GM18868 (cell line): ENCODE results near the gene BCO2.

Experiments used
- ATAC-seq: cut with Tn5 transposase; IDR thresholded peaks from one replicate; pipeline ENCODE4 v1.9.1; 2021; ENCODE audit warnings: mild to moderate bottlenecking, moderate library complexity; ENCODE audit not compliant: unreplicated experiment

BCO2 gene

DNA sequence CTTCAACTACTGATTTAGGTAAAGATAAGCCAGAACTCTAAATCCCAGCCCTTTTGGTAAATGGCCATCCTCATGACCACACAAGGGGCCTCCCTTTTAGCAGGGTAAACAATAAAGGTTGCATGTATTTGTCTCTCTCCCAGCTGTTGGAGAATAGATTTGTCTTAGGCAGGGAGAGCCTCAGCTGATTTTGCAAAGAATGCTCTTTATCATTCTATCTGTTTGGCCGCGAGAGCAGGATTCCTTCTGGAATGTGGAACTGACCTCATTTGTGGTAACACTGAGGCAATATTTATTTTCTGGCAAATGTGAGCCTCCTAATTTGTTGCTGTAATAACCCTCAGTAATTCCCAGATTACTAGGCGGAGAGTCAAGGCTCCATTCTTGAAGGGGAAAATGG lies 66.2 kb downstream of the BCO2 start:
- no peak for ATAC-seq

DNA sequence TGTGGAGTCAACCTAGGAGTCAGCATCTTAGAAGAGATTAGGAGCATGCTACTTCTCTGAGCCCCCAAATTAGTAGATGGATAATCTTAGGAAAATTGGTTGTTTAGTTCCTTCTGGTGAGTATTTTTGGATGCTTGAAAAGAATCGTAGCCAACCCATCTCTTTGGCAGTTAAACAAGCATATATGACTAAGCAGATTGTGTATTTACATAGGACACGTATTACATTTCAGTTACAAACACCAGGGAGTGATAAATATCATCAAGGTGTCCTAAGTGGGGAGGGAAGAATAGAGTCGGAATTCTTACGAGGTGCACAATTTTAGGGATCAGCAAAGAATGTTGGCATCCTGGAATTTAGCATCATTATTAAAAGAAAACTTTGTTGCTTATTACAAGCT lies 71.9 kb downstream of the BCO2 start:
- no peak for ATAC-seq

DNA sequence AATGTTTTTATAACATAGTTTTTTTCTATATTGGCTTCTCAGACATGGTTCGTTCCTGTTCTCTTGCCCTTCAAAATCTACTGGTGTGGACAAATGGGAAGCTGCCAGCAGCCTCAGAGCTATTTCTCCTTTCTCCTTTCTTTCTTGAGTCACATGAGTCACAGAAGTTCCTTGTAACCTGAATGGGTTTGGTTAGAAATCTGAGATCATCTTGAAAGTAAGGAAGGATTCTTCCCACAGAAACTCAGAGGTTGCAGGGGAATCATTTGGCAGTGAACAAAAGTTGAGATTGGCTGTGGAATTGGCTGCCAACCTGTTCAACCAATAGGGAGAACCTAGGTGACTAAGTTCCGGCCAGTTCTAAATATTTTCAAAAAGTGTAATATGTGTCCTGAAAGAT lies 72.9 kb downstream of the BCO2 start:
- ATAC-seq = no peak

DNA sequence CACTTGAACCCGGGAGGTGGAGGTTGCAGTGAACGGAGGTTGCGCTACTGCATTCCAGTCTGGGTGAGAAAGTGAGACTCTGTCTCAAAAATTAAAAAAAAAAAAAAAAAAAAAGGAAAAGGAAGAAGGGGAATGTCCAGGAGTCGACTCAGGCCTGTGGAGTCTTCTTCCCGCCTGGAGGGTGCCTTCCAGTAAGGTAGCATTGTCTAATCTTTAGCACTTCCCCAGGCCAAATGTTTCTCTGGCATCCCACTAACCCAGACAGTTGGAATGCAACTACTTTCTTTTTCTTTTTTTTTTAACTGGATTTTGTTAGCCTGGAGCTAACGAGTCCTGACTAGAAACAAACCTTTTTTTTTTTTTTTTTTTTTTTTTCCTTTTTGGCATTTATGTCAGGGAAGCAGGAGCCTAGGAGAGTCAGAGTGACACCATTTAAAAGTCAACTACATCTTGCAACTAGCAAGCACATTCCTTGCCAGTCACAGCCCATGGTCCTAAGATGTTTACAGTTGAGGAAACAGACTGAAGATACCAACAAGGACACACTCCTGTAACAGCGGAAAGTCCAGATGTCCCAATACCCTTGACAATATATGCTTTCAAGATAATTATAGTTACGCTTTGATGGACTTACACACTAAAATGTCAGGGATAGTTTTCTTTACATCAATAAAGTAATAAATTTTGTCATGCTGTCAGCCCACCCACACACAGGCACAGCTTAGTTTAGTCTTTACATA lies 74.7 kb downstream of the BCO2 start:
- no peak for ATAC-seq

DNA sequence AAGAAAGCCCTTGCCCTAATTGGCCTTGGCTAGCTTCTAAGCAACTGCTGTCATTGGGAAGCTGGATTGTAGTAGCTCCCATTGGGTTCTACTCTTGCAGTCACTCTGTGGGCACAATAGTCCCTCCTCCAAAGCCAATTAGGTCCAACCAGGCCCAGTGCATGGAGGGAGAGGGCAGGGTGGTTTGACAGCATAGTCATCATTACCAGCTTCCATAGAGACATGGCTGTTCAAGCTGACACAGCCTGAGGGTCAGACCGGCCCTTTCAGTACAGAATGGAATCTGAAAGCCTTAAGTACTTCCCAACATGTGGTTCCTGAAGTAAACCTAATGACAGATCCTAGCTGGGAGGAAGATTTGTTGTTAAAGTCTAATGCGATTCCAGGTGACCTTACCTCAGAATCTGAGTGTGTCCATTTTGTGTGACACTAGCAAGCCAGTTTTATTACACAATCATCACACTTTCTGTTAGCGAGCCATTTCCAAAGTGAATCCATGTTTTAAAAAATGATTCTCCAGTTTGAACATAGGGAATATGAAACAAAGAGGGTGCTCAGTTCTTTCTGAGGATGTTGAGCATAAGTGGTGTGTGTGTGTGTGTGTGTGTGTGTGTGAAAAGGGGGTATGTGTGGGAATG lies 78.4 kb downstream of the BCO2 start:
- ATAC-seq = no peak

DNA sequence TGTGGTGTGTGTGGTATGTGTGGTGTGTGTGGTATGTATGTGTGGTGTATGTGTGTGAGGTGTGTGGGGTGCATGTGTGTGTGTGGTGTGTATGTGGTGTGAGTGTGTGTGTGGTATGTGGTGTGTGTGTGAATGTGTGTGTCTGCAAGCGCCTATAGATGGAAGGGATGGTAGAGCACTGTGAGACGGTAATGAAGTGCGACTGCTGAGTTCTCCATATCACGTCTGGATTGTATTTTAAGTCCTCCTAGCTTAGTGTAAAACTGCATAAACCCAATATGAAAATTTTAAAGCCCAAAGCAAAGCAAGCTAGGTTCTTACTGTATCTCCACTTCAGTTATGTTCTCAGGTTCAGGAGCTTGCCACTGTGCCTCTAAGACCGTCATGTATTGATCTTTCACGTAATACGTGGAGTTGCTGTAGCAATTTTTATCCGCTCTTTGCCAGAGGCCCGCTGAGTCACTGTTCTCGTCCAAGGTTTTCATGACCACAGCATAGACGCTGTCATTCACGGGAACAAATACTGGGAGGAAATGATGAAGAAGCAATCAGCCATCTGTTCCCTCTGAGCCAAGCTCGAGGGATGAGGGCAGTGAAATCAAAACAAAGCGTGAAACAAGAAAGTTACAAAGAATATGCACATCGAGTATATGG lies 79.9 kb downstream of the BCO2 start:
- ATAC-seq = no peak

DNA sequence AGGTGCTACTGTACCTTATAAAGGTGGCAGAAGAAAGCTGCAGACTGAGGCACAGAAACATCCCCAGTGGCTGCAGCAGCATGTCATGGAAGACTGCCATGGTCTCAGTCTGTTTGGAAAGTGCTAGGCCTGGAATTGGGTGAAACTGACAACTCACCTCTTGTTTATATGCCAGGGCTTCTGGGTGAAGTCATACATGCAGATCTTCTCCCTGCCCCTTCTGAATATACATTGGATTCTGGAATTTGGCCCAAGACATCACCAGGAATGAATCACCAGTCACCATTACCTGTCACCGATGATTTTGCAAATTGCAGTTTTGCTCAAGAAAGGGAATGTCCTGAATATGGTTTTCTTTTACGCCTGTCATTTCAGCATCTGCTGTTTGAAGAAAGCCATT lies 85.2 kb downstream of the BCO2 start, which contains the start of gene PLET1:
TSS of gene PLET1 (minus strand) at position 371 of the 400 bp plus-strand sequence. CDS start at position 100, 271 bp downstream.
- ATAC-seq = no peak

DNA sequence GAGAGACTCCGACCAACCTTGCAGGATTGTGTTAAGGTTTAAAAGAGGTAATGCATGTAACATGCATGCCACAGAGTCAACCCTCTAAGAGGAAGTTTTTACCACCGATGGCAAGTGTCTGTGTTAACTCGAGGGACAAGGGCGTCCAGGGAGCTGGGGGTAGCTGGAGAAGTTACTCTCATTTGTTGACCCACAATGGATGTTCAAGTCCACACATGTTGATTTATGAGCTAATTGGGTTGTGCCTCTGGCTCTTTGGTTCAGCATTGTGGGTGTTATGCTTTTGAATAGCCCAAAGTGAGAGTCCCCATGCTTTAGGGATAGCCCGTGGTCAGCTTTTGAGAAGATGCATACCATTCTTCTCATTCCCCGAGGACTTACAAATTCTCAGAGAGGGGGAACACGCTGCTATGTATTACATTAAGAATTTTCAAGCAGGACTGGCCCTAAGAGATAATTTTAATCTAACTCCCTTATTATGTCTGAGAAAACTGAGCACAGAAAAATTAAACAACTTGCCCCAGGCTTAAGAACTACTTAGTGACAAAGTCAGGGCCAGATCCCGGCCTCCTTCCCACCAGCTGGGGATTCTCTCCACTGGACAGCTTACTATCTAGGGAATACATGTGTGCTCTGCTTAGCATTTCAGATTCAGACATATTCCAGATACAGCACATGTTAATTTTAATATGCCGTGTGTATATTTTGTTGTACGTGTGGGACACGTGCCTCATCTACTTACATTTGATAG lies 90.5 kb downstream of the BCO2 start:
- no peak for ATAC-seq

DNA sequence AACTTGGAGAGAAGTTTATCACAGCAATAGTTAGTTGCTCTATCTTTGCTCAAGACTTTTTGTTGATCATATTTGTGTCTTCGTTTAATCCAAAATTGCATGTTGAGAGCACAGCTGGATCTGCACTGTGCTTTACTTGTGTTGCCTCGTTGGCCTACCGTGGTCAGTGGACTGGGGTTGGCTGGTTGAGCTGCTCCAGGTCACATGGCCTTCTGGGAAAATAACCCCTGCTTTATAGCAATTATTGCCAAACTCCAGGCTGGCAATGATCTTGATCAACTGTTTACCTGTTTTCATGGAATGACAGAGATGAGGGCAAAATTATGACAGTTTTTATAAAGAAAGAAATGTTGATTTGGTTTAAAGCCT lies 91.1 kb downstream of the BCO2 start:
- ATAC-seq = no peak

DNA sequence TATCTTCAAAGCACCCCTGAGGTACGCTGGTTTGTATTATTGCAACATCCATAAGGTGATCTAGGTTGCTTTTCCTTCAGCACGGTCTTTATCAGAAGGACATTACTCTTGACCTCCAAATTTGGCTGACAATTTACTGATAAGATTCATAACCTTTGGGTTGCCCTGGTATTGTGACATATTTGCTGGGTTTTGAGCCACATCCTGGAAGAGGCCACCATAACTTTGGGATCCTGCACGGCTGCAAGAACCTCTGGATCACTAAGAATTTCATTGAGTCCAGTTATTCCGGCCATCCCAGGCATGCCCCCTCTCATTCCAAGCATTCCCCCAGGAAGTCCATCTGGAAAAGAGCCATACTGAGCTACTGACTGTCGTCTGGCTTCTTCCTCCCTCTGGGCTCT lies 91.9 kb downstream of the BCO2 start:
- ATAC-seq = no peak

DNA sequence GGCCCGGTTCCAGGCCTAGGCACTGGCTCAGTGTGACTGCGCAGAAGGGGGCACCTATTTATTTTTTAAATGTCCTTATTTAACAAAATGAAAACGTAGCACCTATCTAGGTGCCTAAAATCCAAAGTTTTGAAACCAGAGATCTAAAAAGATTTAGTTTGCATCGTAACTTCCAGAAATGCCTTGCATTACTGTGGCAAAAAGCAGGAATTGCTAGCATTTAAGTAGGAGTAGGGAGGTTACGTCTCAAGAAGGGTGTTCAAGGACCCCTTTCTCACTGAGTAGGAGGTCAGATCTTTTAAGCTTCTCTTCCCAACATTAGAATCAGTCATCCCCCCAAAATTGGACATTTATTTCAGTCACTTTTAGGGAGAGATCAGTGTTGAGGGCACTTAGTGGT lies 93.1 kb downstream of the BCO2 start:
- no peak for ATAC-seq
